ENCODE results near the gene FLRT1. TPM values are rescaled to one million over a fixed set of nuclear protein-coding genes. Genes with fewer than 3 reads are reported as not detected.
A peak's percentile ranks its signal among the peaks of the same experiment; 100 is the strongest.

Gene FLRT1
- total and polyA plus RNA-seq, 4 donors: 0.02 to 0.32 (median 0.05) TPM; not detected in 1

- WGBS: under 1% methylated on average over 63 of the region's 63 CpGs
- Histone ChIP-seq H3K9me3 (ENCODE audit: control insufficient read depth in 4 of 4, low read length in 3 of 4) (no peaks in the 10 kb centered on the region), H3K9ac (ENCODE audit: low read depth in 1 of 2, low read length in 2 of 2) (peak within 1 kb of the TSS; percentile 25 to 54), H3K27me3 (ENCODE audit: control insufficient read depth in 4 of 4, insufficient read depth in 4 of 4, low read length in 3 of 4) (no peaks in the 10 kb centered on the region), H3K4me3 (ENCODE audit: low read depth in 1 of 3, low read length in 3 of 3) (peak within 1 kb of the TSS; percentile 65 to 99 (median 94)), H3K27ac (ENCODE audit: low read depth in 1 of 2, low read length in 2 of 2) (peak within 1 kb of the TSS; percentile 13 to 72), H3K36me3 (ENCODE audit: control insufficient read depth in 4 of 4, insufficient read depth in 3 of 4, low read depth in 1 of 4, low read length in 3 of 4) (peaks cover 0 to 9% (median 5%) of the 10 kb centered on the region in 4 donors), H3K4me1 (ENCODE audit: control insufficient read depth in 4 of 4, insufficient read depth in 4 of 4, low read length in 3 of 4) (peaks cover 10 to 23% (median 17%) of the 10 kb centered on the region in 4 donors)
- TF ChIP-seq CTCF (IDR thresholded peaks at IDR 0.05; ENCODE audit: low read depth, low read length, missing input control) (peak; percentile 11), RAD21 (IDR thresholded peaks at IDR 0.05) (no peak), NR2F2 (IDR thresholded peaks at IDR 0.05) (no peak), MAX (IDR thresholded peaks at IDR 0.05) (no peak), SP1 (IDR thresholded peaks at IDR 0.05) (no peak), HNF4G (IDR thresholded peaks at IDR 0.05) (no peak), REST (IDR thresholded peaks at IDR 0.05) (no peak), ATF3 (IDR thresholded peaks at IDR 0.05) (no peak), GABPA (IDR thresholded peaks at IDR 0.05 in 1 of 2, conservative IDR thresholded peaks at IDR 0.05 in 1 of 2) (peak; percentile 67 to 92), ZBTB33 (IDR thresholded peaks at IDR 0.05) (no peak), FOXA1 (IDR thresholded peaks at IDR 0.05) (no peak), TAF1 (conservative IDR thresholded peaks at IDR 0.05) (no peak), YY1 (IDR thresholded peaks at IDR 0.05) (peak; percentile 99), FOXA2 (IDR thresholded peaks at IDR 0.05) (no peak), JUND (IDR thresholded peaks at IDR 0.05) (no peak), RXRA (IDR thresholded peaks at IDR 0.05) (no peak), HNF4A (conservative IDR thresholded peaks at IDR 0.05) (no peak), EGR1 (IDR thresholded peaks at IDR 0.05; ENCODE audit: low read depth in 2 of 2) (peak in 1 of 2 donors; percentile 64)
- peak; percentile 83 for DNase-seq (ENCODE audit: low spot score)
Measured at GRCh38 chr11:63986156-63986931, 49.4 kb upstream of the FLRT1 start, which contains the start of gene OTUB1. Gene OTUB1 (plus strand): TSS chr11:63986438. CDS start chr11:63986457, 19 bp downstream.
